Measurements from ENCODE around the gene IRF2BP2. TPM values are rescaled to one million over a fixed set of nuclear protein-coding genes. Genes with fewer than 3 reads are reported as not detected.

The IRF2BP2 gene
- total RNA-seq, 1 experiment from 2014 or later = 122 TPM

- Histone ChIP-seq H3K79me2 (ENCODE audit: low read depth) (peaks cover 72% of the 10 kb centered on the region), H4K20me1 (ENCODE audit: insufficient read depth) (peaks cover 31% of the 10 kb centered on the region), H3K36me3 (ENCODE audit: low read depth) (peaks cover 52% of the 10 kb centered on the region), H3K9me2 (ENCODE audit: insufficient read depth) (no peaks in the 10 kb centered on the region), H3K9me3 (ENCODE audit: insufficient read depth, low read depth) (no peaks in the 10 kb centered on the region), H3K4me1 (replicated peaks; ENCODE audit: insufficient read depth) (peaks cover 29% of the 10 kb centered on the region), H3K4me3 (peak overlapping the region; percentile 81), H3K27me3 (ENCODE audit: insufficient read depth, low read depth) (no peaks in the 10 kb centered on the region), H2AFZ (no peak overlapping the region), H3F3A (ENCODE audit: insufficient read depth, low read depth) (peaks cover 74% of the 10 kb centered on the region), H3K27ac (peak overlapping the region; percentile 99), H3K4me2 (peak overlapping the region; percentile 99)
- intact Hi-C loops (cut with micrococcal nuclease; ENCODE audit: unreplicated experiment) = loop anchor here (1.0 to 10.0 kb wide), 4 partner anchors 108 to 493 kb away; no protein-coding TSS in a partner anchor
- ChIA-PET CTCF (interaction anchor here (0.7 to 1.5 kb wide), 4 partner anchors 112 to 355 kb away, joined by 3 to 4 read pairs (median 4); no protein-coding TSS in a partner anchor), POLR2A (ENCODE audit: unreplicated experiment) (interaction anchor here (0.6 kb wide), 1 partner anchor 117 kb away, joined by 3 read pairs; no protein-coding TSS in a partner anchor)
- TF ChIP-seq CTCF (conservative IDR thresholded peaks at IDR 0.05) = 0 out of 2 replicates have a peak, but pooled peaks have one; percentile 17
- no peak for TF ChIP-seq EZH2 (IDR thresholded peaks at IDR 0.05; ENCODE audit: low read depth)
- TSS peak; percentile 23 for BruUV-seq (replicated peaks)
- peak in 1 of 2 experiments; percentile 50 for DNase-seq
Observed at GRCh38 chr1:234607109-234608024, 2.6 kb downstream of the IRF2BP2 start.

GRCh38 chr1:234606784-234607108 is 3.2 kb downstream of the IRF2BP2 start:
- Histone ChIP-seq H2AFZ (no peak overlapping the region), H3K36me3 (ENCODE audit: low read depth) (peaks cover 59% of the 10 kb centered on the region), H3K79me2 (ENCODE audit: low read depth) (peaks cover 73% of the 10 kb centered on the region), H3K4me3 (peak overlapping the region; percentile 81), H3K27me3 (ENCODE audit: insufficient read depth, low read depth) (no peaks in the 10 kb centered on the region), H3K9me2 (ENCODE audit: insufficient read depth) (no peaks in the 10 kb centered on the region), H3K9me3 (ENCODE audit: insufficient read depth, low read depth) (no peaks in the 10 kb centered on the region), H3K4me2 (peak overlapping the region; percentile 99), H3K4me1 (replicated peaks; ENCODE audit: insufficient read depth) (peaks cover 29% of the 10 kb centered on the region), H4K20me1 (ENCODE audit: insufficient read depth) (peaks cover 31% of the 10 kb centered on the region), H3F3A (ENCODE audit: insufficient read depth, low read depth) (peaks cover 74% of the 10 kb centered on the region), H3K27ac (peak overlapping the region; percentile 99)
- no TSS peak for BruUV-seq (replicated peaks)
- intact Hi-C loops (cut with micrococcal nuclease; ENCODE audit: unreplicated experiment) = loop anchor here (1.0 to 10.0 kb wide), 3 partner anchors 166 to 492 kb away; no protein-coding TSS in a partner anchor
- POLR2A ChIA-PET (ENCODE audit: unreplicated experiment) = interaction anchor here (0.6 kb wide), 3 partner anchors 38 to 344 kb away, joined by 3 to 5 read pairs (median 5); no protein-coding TSS in a partner anchor
- TF ChIP-seq EZH2 (IDR thresholded peaks at IDR 0.05; ENCODE audit: low read depth) = no peak
- no peak for TF ChIP-seq CTCF (conservative IDR thresholded peaks at IDR 0.05)
- DNase-seq = no peak
- CTCF ChIA-PET = interaction anchor here (0.7 to 1.5 kb wide), 4 partner anchors 111 to 356 kb away, joined by 3 to 4 read pairs (median 4); no protein-coding TSS in a partner anchor

GRCh38 chr1:234605983-234606783 is 3.8 kb downstream of the IRF2BP2 start:
- H3K27me3 ChIP-seq (ENCODE audit: insufficient read depth, low read depth) = no peaks in the 10 kb centered on the region
- peaks cover 59% of the 10 kb centered on the region for H3K36me3 ChIP-seq (ENCODE audit: low read depth)
- peaks cover 29% of the 10 kb centered on the region for H3K4me1 ChIP-seq (replicated peaks; ENCODE audit: insufficient read depth)
- peak overlapping the region; percentile 99 for H3K27ac ChIP-seq
- POLR2A ChIA-PET (ENCODE audit: unreplicated experiment) = interaction anchor here (0.6 kb wide), 3 partner anchors 38 to 345 kb away, joined by 3 to 5 read pairs (median 5); no protein-coding TSS in a partner anchor
- H3K79me2 ChIP-seq (ENCODE audit: low read depth) = peaks cover 76% of the 10 kb centered on the region
- peak; percentile 33 to 63 for DNase-seq
- no TSS peak for BruUV-seq (replicated peaks)
- peaks cover 74% of the 10 kb centered on the region for H3F3A ChIP-seq (ENCODE audit: insufficient read depth, low read depth)
- no peaks in the 10 kb centered on the region for H3K9me3 ChIP-seq (ENCODE audit: insufficient read depth, low read depth)
- H3K4me3 ChIP-seq = peak overlapping the region; percentile 81
- TF ChIP-seq EZH2 (IDR thresholded peaks at IDR 0.05; ENCODE audit: low read depth) = no peak
- no peak for TF ChIP-seq CTCF (conservative IDR thresholded peaks at IDR 0.05)
- CTCF ChIA-PET = interaction anchor here (0.6 to 1.5 kb wide), 4 partner anchors 111 to 494 kb away, joined by 3 to 9 read pairs (median 4); no protein-coding TSS in a partner anchor
- no peak overlapping the region for H2AFZ ChIP-seq
- H4K20me1 ChIP-seq (ENCODE audit: insufficient read depth) = peaks cover 31% of the 10 kb centered on the region
- intact Hi-C loops (cut with micrococcal nuclease; ENCODE audit: unreplicated experiment) = loop anchor here (5.0 to 10.0 kb wide), 2 partner anchors 306 to 491 kb away; no protein-coding TSS in a partner anchor
- peak overlapping the region; percentile 99 for H3K4me2 ChIP-seq
- no peaks in the 10 kb centered on the region for H3K9me2 ChIP-seq (ENCODE audit: insufficient read depth)

Data from PC-9 (cell line).